Endothelial cell (in vitro differentiated cells): ENCODE measurements around the gene DPM2. TPM values are rescaled to one million over a fixed set of nuclear protein-coding genes. Genes with fewer than 3 reads are reported as not detected.
A peak's percentile ranks its signal among the peaks of the same experiment; 100 is the strongest.

Source experiments
- DNase-seq: peaks from one replicate; pipeline ENCODE4 v3.0.0; 2021; ENCODE audit warnings: low spot score
- H3K27ac Mint-ChIP-seq: one replicate; pipeline ENCODE4 v1.8.0; 2021; ENCODE audit warnings: mixed read lengths, inconsistent platforms; ENCODE audit not compliant: unreplicated experiment
- H3K27me3 Mint-ChIP-seq: one replicate; pipeline ENCODE4 v1.8.0; 2021; ENCODE audit warnings: mild to moderate bottlenecking, moderate library complexity, mixed read lengths, inconsistent platforms; ENCODE audit not compliant: unreplicated experiment
- H3K36me3 Mint-ChIP-seq: one replicate; pipeline ENCODE4 v1.8.0; 2021; ENCODE audit warnings: mild to moderate bottlenecking, low read depth, mixed read lengths, inconsistent platforms; ENCODE audit not compliant: unreplicated experiment
- H3K4me1 Mint-ChIP-seq: one replicate; pipeline ENCODE4 v1.8.0; 2021; ENCODE audit warnings: mild to moderate bottlenecking, mixed read lengths, inconsistent platforms; ENCODE audit not compliant: unreplicated experiment
- H3K4me3 Mint-ChIP-seq: one replicate; pipeline ENCODE4 v1.8.0; 2021; ENCODE audit warnings: mild to moderate bottlenecking, mixed read lengths, inconsistent platforms; ENCODE audit not compliant: unreplicated experiment
- H3K9me3 Mint-ChIP-seq: one replicate; pipeline ENCODE4 v1.8.0; 2021; ENCODE audit warnings: mixed read lengths, inconsistent platforms; ENCODE audit not compliant: unreplicated experiment
- total RNA-seq: library from RNA; stranded (reverse); fragmentation: NEBNext Ultra II Directional; extraction: Animal tissue kit (Norgen Biotek cat#: 25700); gene quantifications from one replicate; pipeline ENCODE4 v1.2.1, GENCODE V29; 2021; ENCODE audit not compliant: unreplicated experiment
- TF ChIP-seq, protein P1 (sequence below): fragments of 200-600 bp; sonication (generic); IDR thresholded peaks from one replicate; pipeline ENCODE4 v1.5.0; 2021; ENCODE audit warnings: antibody characterized with exemption; ENCODE audit not compliant: unreplicated experiment

Gene DPM2
- total RNA-seq, 1 donor from 2014 or later = 31.5 TPM

DNA sequence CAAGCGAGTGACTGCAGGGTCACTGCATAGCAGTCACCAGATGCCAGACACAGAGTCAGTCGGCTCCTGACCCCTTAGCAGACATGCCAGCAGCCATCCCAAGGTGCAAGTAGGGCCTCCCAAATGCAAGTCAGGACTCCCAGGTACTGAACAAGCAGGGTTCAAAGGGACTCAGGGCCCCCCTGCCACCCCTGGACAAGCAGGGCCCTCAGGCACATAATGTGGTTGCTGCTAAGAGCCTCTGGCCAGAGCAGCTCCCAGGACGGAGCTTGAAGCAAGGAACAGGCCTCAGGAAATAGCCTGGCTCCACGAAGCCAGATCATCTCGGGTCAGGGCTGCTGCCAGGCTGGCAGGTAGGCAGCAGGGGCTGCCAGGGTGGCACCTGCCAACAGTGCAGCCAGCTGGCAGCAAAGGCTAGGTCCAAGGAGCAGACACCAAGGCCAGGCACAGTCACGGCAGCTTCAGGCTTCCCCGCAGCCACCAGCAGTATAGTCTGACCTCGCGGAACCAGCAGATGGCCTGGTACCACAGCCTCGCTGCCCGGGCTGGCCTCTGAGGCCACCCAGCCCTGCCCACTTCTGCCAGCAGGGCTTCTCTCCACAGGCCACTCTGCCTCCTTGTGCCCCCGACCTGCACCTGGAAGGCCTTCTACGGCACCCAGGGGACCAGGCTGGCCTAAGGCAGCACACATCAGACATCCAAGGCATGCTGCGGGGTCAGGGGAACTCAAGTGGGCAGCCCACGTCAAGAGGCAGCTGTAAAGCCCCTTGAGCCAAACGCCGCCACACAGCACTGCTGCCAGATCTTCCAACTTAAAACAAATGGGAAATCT lies 35.7 kb upstream of the DPM2 start:
- Mint-ChIP-seq H3K4me3 (no peak overlapping the region), H3K27me3 (peaks cover 16% of the 10 kb centered on the region), H3K27ac (no peak overlapping the region), H3K9me3 (no peaks in the 10 kb centered on the region), H3K36me3 (peaks cover 4% of the 10 kb centered on the region), H3K4me1 (peaks cover 11% of the 10 kb centered on the region)
- TF ChIP-seq, protein P1, sequence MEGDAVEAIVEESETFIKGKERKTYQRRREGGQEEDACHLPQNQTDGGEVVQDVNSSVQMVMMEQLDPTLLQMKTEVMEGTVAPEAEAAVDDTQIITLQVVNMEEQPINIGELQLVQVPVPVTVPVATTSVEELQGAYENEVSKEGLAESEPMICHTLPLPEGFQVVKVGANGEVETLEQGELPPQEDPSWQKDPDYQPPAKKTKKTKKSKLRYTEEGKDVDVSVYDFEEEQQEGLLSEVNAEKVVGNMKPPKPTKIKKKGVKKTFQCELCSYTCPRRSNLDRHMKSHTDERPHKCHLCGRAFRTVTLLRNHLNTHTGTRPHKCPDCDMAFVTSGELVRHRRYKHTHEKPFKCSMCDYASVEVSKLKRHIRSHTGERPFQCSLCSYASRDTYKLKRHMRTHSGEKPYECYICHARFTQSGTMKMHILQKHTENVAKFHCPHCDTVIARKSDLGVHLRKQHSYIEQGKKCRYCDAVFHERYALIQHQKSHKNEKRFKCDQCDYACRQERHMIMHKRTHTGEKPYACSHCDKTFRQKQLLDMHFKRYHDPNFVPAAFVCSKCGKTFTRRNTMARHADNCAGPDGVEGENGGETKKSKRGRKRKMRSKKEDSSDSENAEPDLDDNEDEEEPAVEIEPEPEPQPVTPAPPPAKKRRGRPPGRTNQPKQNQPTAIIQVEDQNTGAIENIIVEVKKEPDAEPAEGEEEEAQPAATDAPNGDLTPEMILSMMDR = no peak
- DNase-seq = no peak

DNA sequence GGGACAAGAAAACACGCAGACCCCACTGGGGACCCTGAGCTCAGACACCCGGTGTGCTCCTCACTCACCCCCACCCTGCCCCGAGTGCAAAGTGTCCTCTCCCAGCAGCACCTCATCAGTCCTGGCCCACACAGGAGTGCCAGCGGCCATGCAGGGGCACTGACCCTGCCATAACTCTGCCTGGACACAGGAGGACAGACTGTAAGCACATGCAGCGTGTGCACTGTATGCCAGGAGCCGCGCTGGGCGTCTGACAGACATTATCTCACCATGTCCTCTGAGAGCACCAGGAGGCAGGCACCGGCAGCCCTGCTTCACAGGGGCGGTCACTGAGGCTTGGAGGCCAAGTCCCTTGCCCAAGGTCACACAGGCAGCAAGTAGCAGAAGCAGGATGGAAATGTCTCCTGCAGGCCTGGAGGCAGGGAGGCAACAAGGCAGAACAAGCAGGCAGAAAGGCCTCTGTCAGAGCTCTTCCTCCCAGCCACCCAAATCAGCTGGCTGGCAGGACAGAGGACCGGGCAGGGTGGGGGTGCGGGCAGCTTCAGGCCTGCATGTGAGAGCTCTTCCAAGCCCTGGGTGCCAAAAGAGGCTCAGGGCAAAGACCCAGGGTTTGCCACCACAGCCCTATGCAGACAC lies 34.7 kb upstream of the DPM2 start:
- Mint-ChIP-seq H3K36me3 (peaks cover 4% of the 10 kb centered on the region), H3K27me3 (peaks cover 16% of the 10 kb centered on the region), H3K9me3 (no peaks in the 10 kb centered on the region), H3K4me3 (no peak overlapping the region), H3K4me1 (peaks cover 11% of the 10 kb centered on the region), H3K27ac (no peak overlapping the region)
- DNase-seq = no peak
- TF ChIP-seq, protein P1 = no peak

DNA sequence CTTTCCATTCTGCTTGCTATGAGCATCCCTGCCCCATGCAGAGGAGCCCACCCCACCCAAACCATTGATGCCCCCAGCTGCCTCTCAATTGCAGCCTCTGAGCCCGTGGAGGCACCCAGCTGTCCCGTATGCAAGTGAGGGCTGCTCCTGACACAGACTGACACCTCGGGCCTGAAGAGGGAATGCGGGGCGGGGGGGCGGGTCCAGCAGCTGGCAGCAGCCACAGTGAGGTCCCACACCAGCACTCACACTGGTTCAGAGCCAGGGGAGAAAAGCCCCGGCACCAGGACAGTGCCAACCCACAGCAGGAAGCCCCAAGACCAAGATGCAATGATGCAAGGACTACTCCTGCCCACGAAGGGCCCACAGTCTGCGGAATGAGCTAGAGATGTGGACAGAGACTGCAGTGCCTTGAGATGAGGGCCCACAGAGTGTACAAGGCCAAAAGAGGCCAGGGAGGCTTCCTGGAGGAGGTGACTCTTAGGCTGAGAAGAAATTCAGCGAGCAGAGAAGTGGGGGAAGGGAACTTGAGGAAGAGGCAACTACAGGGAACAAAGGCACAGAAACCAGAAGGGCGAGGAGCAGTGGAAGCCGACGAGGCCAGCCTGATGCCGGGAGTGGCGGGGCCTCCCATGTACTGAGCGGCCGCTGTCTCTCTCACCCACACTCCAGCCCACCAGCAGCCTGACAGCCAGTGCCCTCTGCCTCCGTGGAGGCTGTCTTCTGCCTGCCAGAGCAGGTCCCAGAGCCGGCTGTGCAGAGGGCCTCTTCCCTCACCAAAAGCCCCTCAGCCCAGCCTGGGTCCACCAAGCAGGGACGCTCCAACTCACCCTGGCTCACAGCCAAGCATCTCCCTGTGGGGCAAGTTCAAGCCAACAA lies 33.9 kb upstream of the DPM2 start:
- TF ChIP-seq, protein P1 = no peak
- no peak for DNase-seq
- peak overlapping the region; percentile 59 for H3K27ac Mint-ChIP-seq
- peaks cover 11% of the 10 kb centered on the region for H3K4me1 Mint-ChIP-seq
- peaks cover 4% of the 10 kb centered on the region for H3K36me3 Mint-ChIP-seq
- no peaks in the 10 kb centered on the region for H3K9me3 Mint-ChIP-seq
- H3K4me3 Mint-ChIP-seq = no peak overlapping the region
- peaks cover 16% of the 10 kb centered on the region for H3K27me3 Mint-ChIP-seq

DNA sequence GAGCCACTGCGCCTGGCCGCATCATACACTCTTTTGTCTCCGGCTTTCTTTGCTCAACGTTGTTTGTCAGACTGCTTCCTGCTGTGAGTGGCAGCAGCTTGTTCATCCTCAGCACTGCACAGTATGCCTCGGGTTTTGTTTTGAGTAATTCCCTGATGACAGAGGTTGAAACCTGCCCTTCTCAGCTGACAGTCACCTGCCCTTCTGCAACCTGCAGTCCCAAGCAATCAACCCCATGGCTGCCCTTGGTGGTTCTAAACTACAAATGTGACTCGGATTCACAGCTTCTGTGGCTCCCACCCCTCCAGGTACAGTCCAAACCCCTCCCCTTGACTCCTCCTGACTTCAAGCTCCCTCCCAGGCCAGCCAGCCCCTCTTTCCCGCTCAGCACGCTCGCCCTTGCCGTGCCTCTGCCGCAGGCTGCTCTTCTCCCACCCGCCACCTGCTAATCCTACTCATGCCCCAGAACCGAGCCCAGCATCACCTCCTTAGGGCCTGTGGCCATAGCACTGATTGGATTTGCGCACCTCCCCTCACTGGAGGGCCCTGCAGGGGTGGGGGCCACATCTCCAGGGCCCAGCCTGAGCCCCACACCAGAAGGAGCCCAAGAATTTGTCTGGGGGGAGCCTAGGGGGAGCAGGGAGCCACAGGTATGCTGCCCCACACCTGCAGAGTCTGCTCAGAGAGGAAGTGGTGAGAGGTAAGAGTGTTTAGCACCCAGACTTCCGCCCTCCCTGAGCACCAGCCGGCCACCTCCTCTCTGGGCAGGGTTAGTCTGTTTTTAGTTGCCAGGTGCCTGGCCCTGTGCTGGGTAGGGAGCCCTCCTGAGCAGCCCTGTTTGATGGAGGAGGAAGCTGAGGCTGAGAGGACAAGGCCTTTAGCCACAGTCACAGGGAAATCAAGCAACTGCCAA lies 33.0 kb upstream of the DPM2 start:
- peaks cover 12% of the 10 kb centered on the region for H3K27me3 Mint-ChIP-seq
- H3K4me1 Mint-ChIP-seq = peaks cover 11% of the 10 kb centered on the region
- no peak for DNase-seq
- no peak overlapping the region for H3K4me3 Mint-ChIP-seq
- H3K9me3 Mint-ChIP-seq = no peaks in the 10 kb centered on the region
- TF ChIP-seq, protein P1 = no peak
- no peak overlapping the region for H3K27ac Mint-ChIP-seq
- peaks cover 4% of the 10 kb centered on the region for H3K36me3 Mint-ChIP-seq
